HUES48 (cell line): ENCODE measurements around the gene PHLDA2.

Source experiments
- H3K27ac ChIP-seq: one replicate; pipeline ENCODE4 v1.7.0; 2013; ENCODE audit warnings: low read depth, low read length, inconsistent platforms
- H3K27me3 ChIP-seq: 2 replicates; pipeline ENCODE4 v1.6.1; 2013; ENCODE audit warnings: mild to moderate bottlenecking, low read length; ENCODE audit not compliant: control insufficient read depth, insufficient read depth
- H3K36me3 ChIP-seq: 2 replicates; pipeline ENCODE4 v1.6.1; 2013; ENCODE audit warnings: low read length; ENCODE audit not compliant: control insufficient read depth, insufficient read depth
- H3K4me1 ChIP-seq: 2 replicates; pipeline ENCODE4 v1.6.1; 2013; ENCODE audit warnings: mild to moderate bottlenecking, low read length; ENCODE audit not compliant: control insufficient read depth, insufficient read depth
- H3K4me3 ChIP-seq: 2 replicates; pipeline ENCODE4 v1.5.1; 2013; ENCODE audit warnings: mild to moderate bottlenecking, low read depth, low read length
- H3K9ac ChIP-seq: 2 replicates; pipeline ENCODE4 v1.6.1; 2013; ENCODE audit warnings: mild to moderate bottlenecking, low read depth, low read length, moderate library complexity
- H3K9me3 ChIP-seq: 2 replicates; pipeline ENCODE4 v1.6.1; 2013; ENCODE audit warnings: low read length; ENCODE audit not compliant: control insufficient read depth, insufficient read depth

The PHLDA2 gene

DNA sequence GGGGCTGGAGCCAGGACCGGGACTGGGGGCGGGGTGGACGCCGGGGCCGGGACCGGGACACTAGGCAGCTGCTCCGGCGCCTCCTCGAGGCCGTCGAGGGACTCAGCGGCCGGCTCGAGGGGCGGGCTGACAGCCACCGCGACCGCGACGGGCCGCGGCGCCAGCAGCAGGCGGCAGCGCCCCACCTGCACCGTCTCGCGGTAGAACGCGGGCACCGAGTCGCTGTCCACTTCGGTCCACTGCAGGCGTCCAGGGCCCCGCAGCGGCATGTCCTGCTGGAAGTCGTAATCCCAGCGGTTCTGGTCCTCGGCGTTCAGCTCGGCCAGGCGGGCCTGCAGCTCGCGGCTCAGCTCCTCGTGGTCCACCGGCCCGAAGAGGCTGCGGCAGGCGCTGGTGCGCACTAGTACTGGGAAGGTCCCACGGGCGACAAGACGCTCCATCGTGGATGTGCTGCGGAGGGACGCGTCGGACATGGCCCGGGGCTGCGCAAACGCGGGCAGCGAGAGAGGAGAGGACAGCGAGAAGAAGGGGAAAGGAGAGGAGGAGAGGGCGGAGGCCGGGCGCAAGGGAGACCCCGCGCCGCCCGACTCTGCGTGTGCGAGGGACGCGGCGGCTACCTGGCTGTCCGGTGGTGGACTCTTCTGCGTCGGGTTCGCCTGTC is 44.1 kb downstream of the PHLDA2 start:
- Histone ChIP-seq H3K9ac (no peak overlapping the region; the same call in 1 of the 2 replicates), H3K36me3 (no peaks in the 10 kb centered on the region), H3K4me3 (peak overlapping the region; percentile 69), H3K9me3 (no peaks in the 10 kb centered on the region), H3K27ac (peak overlapping the region; percentile 20), H3K27me3 (peaks cover 79% of the 10 kb centered on the region), H3K4me1 (peaks cover 32% of the 10 kb centered on the region)

DNA sequence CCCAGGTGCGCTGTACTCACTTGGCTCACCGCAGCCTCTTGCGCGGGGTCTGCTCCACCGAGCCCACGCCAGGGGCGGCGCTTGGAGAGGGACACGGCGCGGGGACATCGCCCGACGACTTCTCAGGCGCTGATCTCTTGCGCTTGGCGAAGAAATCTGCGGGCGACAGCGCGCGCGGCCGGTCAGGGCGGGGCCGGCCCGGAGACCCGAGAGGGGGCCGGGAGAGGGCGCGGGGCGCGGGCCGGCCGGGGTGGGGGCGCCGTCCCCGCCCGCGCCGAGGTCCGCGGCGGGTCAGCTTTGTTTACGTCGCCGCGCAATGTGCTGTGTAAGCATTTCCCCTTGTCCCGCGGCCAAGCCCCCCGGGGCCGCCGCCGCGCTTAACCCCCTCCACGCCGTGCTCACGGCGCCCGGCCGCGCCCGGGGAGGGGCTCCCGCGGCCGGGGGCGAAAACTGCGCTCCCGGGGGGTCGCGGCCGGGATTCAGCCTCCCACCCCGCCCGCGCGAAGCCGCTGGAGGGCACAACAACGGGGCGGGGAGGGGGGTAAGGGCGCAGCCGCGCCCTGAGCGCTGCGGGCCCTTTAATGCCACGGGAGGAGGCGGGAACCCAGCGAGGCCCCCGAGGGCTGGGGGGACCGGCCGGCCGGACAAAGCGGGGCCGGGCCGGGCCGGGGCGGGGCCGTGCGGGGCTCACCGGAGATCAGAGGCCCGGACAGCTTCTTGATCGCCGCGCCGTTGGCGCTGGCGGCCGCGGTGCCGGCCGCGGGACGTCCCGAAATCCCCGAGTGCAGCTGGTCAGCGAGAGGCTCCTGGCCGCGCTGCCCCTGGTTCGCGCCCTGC is 45.0 kb downstream of the PHLDA2 start:
- no peaks in the 10 kb centered on the region for H3K9me3 ChIP-seq
- H3K4me3 ChIP-seq: peak overlapping the region; percentile 61
- H3K27ac ChIP-seq: peak overlapping the region; percentile 28
- peaks cover 81% of the 10 kb centered on the region for H3K27me3 ChIP-seq
- H3K36me3 ChIP-seq: no peaks in the 10 kb centered on the region
- peaks cover 32% of the 10 kb centered on the region for H3K4me1 ChIP-seq
- no peak overlapping the region for H3K9ac ChIP-seq

DNA sequence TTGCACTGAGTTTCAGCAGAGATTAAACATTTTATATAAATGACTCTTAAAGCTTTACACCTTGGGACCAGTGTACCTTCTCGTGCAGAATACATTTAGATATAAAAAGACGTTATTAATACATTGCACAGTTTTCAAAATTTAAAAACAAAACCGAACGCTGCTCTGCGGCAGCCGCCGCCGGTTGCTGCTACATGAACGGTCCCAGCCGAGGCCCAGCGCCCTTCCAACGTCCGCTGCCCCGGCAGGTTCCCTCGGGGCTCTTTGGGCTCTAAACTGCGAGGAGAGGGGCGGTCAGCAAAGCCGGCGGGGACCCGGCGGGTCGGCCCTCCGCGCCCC is 45.6 kb downstream of the PHLDA2 start:
- H3K27ac ChIP-seq: no peak overlapping the region
- H3K9ac ChIP-seq: no peak overlapping the region
- H3K4me3 ChIP-seq: peak overlapping the region; percentile 61
- no peaks in the 10 kb centered on the region for H3K9me3 ChIP-seq
- H3K27me3 ChIP-seq: peaks cover 79% of the 10 kb centered on the region
- peaks cover 32% of the 10 kb centered on the region for H3K4me1 ChIP-seq
- H3K36me3 ChIP-seq: no peaks in the 10 kb centered on the region

DNA sequence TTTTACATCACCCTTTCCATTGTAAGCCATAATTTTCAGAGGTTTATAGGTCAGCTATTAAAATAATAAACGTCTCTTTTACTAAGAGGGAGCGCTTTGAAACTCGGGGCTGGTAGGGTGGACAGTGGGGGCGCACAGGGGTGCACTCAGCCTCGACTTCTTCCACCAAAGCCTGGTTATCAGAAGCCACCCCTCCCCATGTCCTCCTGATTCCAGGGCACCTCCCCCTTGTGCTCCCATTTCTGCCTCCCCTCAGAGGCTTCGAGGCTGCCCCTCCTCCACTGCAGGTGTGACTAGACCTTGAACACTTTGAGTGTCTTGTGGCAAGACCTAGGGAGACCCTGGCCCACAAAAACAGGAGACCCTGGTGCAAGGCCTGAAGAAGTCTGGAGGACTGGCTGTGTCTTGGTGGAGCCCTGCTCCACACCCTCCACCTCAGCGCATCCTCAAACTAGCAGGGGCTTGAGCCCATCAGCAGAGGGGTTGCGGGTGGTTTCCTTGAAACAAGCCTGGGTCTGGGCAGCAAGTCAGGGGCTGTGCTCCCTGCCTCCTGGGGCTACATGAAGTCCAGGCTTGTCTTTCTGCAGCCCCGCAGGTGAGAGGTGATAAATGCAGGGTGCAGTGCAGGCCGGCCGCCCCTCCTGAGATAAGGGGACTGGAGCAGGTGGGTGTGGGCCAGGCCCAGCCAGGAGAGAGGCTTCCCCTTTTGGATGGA is 46.7 kb downstream of the PHLDA2 start:
- peaks cover 73% of the 10 kb centered on the region for H3K27me3 ChIP-seq

DNA sequence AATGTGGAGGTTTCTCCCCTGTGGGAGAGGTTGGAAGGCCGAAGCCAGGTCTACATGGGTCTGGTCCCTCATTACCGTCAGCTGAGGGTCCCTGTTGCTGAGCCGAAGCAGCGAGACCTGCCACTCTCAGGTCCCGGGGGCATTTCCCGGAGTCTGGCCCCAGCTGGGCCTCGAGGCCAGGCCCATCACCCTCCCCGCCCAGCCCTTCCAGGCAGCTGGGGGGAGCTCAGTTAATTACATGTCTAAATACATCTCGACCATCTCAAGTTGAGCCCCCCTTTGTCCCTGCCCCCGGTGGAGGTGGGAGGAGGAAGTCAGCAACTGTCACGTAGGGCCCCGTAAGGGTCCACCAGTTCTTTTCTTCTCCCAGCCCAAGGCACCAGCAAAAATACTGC is 47.2 kb downstream of the PHLDA2 start:
- H3K9ac ChIP-seq: no peak overlapping the region
- H3K4me1 ChIP-seq: peaks cover 22% of the 10 kb centered on the region
- H3K27ac ChIP-seq: no peak overlapping the region
- no peaks in the 10 kb centered on the region for H3K36me3 ChIP-seq
- H3K27me3 ChIP-seq: peaks cover 67% of the 10 kb centered on the region
- H3K4me3 ChIP-seq: no peak overlapping the region
- H3K9me3 ChIP-seq: no peaks in the 10 kb centered on the region

More for the DNA sequence above, 46.7 kb downstream of the PHLDA2 start:
- no peak overlapping the region for H3K9ac ChIP-seq
- H3K9me3 ChIP-seq: no peaks in the 10 kb centered on the region
- H3K4me1 ChIP-seq: peaks cover 27% of the 10 kb centered on the region
- H3K4me3 ChIP-seq: no peak overlapping the region
- no peaks in the 10 kb centered on the region for H3K36me3 ChIP-seq
- no peak overlapping the region for H3K27ac ChIP-seq

DNA sequence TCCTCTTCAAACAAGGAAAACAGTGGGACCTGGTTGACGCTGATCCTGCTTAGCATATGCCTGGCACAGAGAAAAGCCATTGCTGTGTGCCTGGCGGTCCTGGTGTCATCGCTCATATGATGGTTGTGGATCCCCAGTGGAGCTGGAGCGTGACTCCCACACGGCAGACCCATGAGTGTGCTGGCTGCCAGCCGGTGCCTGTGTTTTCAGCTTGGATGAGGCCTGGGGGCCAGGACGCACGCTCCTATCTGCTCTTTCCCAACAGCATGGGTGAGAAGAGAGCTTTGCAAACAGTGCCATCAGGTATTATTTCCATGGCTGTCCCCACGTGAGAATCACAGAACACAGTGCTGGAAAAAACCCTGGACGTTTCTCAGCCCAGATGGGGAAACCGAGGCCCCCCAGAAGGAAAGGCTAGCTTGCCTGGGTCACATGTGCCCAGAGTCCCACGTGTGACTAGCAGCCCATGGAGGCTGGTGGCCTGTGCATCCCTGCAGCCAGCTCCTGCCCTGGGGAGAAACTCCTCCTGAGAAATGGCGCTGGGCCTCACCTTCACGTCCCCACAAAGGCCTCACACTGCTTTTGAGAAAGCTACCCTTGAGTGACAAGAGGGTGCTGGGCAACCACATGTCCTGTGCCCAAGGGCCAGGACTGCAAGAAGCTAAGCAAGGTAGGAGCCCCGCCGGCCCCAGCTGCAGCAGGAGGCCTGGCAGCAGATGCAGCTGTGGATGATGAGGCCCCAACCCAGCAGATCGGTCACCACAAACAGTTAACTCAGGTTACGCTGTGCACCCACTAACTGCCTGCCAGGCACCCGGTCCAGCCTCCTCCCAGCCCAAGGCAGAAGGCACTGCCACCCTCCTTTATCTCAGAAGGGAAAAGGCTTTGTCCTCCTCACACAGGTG is 47.9 kb downstream of the PHLDA2 start:
- Histone ChIP-seq H3K4me1 (peaks cover 15% of the 10 kb centered on the region), H3K9me3 (no peaks in the 10 kb centered on the region), H3K27ac (no peak overlapping the region), H3K27me3 (peaks cover 64% of the 10 kb centered on the region), H3K36me3 (no peaks in the 10 kb centered on the region), H3K9ac (no peak overlapping the region), H3K4me3 (no peak overlapping the region)

DNA sequence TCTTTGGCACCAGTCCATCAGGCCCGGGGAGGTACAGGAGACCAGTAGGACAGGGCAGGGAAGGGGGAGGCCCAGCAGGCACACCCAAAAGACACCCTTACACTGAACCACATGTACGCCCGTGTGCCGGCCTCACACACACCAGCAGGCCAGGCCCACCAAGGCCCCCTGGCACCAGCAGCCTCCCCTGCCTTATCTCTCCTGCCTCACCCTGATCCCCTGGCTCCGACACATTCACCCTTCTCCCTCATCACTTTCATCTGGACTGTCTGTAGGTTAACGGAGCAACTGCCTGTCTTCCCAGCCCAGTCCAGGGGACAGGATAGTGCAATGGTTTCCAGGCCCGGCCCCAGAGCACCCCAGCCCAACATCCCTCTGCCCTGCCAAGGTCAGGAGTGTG is 48.6 kb downstream of the PHLDA2 start:
- no peaks in the 10 kb centered on the region for H3K9me3 ChIP-seq
- H3K36me3 ChIP-seq: no peaks in the 10 kb centered on the region
- H3K4me1 ChIP-seq: peaks cover 13% of the 10 kb centered on the region; the same call in 1 of the 2 replicates
- no peak overlapping the region for H3K27ac ChIP-seq
- H3K9ac ChIP-seq: no peak overlapping the region
- H3K4me3 ChIP-seq: no peak overlapping the region
- H3K27me3 ChIP-seq: peaks cover 62% of the 10 kb centered on the region

DNA sequence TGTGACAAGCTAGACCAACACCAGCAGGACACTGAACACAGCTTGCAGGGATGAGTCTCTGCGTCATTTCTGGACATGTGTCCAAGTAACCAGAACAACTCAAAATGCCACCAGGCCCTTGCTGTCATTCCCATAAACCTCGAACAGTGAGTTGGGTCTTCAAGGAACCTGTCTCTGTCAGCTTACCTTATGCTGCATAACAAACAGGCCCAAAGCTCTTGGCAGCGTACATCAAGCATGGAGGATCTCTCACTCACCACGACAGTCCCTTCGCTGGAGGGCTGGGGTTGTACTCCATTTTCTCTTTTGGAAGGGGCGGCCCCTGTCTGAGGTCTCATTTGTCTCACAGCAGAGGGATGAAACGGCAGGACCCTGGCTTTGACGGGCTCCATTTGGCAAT is 50.4 kb downstream of the PHLDA2 start:
- Histone ChIP-seq H3K9ac (no peak overlapping the region), H3K27ac (no peak overlapping the region), H3K9me3 (no peaks in the 10 kb centered on the region), H3K36me3 (no peaks in the 10 kb centered on the region), H3K27me3 (peaks cover 69% of the 10 kb centered on the region), H3K4me1 (peaks cover 10% of the 10 kb centered on the region; the same call in 1 of the 2 replicates), H3K4me3 (no peak overlapping the region)
